HEK293 (cell line): ENCODE measurements around the gene PEX3.

ENCODE experiments used
- CTCF ChIA-PET: fragments of 350-600 bp; formaldehyde crosslinking; extraction: SDS; loops from one replicate; lab custom pipeline; 2021; ENCODE audit warnings: antibody characterized with exemption; lab: Yijun Ruan, JAX
- POLR2A ChIA-PET: fragments of 300-600 bp; formaldehyde crosslinking; extraction: SDS; loops from one replicate; lab custom pipeline; 2020; ENCODE audit warnings: antibody characterized with exemption, inconsistent platforms; lab: Yijun Ruan, JAX
- H3K27ac ChIP-seq: fragments of 200-500 bp; sonication (Bioruptor generic); 2 replicates; pipeline ENCODE4 v1.5.1; 2014; ENCODE audit warnings: low read depth, low read length, control low read depth, inconsistent platforms; ENCODE audit errors: extremely low read depth
- H3K36me3 ChIP-seq, 2 experiments: fragments of 200-500 bp in 1 of 2; sonication (Bioruptor generic) in 1 of 2; 1 replicate in 1 of 2; 2 replicates in 1 of 2; pipeline ENCODE4 v1.5.1; 2014 to 2017; ENCODE audit warnings: inconsistent platforms in 2 of 2, low read length in 2 of 2; ENCODE audit not compliant: control insufficient read depth in 2 of 2, insufficient read depth in 1 of 2
- H3K4me1 ChIP-seq: fragments of 200-500 bp; sonication (Bioruptor generic); 2 replicates; pipeline ENCODE4 v1.5.1; 2014; ENCODE audit warnings: mild to moderate bottlenecking, low read length, inconsistent platforms; ENCODE audit not compliant: control insufficient read depth, insufficient read depth
- H3K4me3 ChIP-seq: 2 replicates; pipeline ENCODE4 v1.5.1; 2011; ENCODE audit warnings: low read depth, mild to moderate bottlenecking, control low read depth, low read length, moderate library complexity
- H3K9me3 ChIP-seq: fragments of 200-500 bp; sonication (Bioruptor generic); 2 replicates; pipeline ENCODE4 v1.5.1; 2014; ENCODE audit warnings: low read depth, low read length, inconsistent platforms; ENCODE audit not compliant: control insufficient read depth, insufficient read depth
- AEBP2 ChIP-seq: fragments of 450-650 bp; formaldehyde crosslinking; IDR thresholded peaks from 2 replicates; pipeline ENCODE4 v1.5.1; 2016; ENCODE audit warnings: missing biosample characterization, missing genetic modification characterization, borderline replicate concordance
- BCL11A ChIP-seq: fragments of 450-650 bp; formaldehyde crosslinking; IDR thresholded peaks from 2 replicates; pipeline ENCODE4 v1.5.1; 2016; ENCODE audit warnings: low read depth, missing biosample characterization, missing genetic modification characterization
- BCL11B ChIP-seq: fragments of 450-650 bp; formaldehyde crosslinking; IDR thresholded peaks from 2 replicates; pipeline ENCODE4 v1.5.1; 2016; ENCODE audit warnings: low read depth, missing biosample characterization, missing genetic modification characterization
- BCL6B ChIP-seq: fragments of 450-650 bp; formaldehyde crosslinking; IDR thresholded peaks from 2 replicates; pipeline ENCODE4 v1.5.1; 2017; ENCODE audit warnings: missing biosample characterization, missing genetic modification characterization
- IKZF3 ChIP-seq: fragments of 450-650 bp; IDR thresholded peaks from 2 replicates; pipeline ENCODE4 v1.5.0; 2018; ENCODE audit warnings: missing biosample characterization, mild to moderate bottlenecking, missing genetic modification characterization, moderate library complexity
- PRDM1 ChIP-seq: fragments of 450-650 bp; formaldehyde crosslinking; IDR thresholded peaks from 2 replicates; pipeline ENCODE4; 2016; ENCODE audit warnings: missing biosample characterization, missing genetic modification characterization
- SCRT2 ChIP-seq: fragments of 450-650 bp; formaldehyde crosslinking; IDR thresholded peaks from 2 replicates; pipeline ENCODE4 v1.5.1; 2016; ENCODE audit warnings: missing biosample characterization, missing genetic modification characterization
- ZBTB10 ChIP-seq: fragments of 450-650 bp; formaldehyde crosslinking; IDR thresholded peaks from 2 replicates; pipeline ENCODE4 v1.5.1; 2016; ENCODE audit warnings: missing biosample characterization, missing genetic modification characterization
- ZBTB11 ChIP-seq: fragments of 450-650 bp; formaldehyde crosslinking; conservative IDR thresholded peaks from 2 replicates; pipeline ENCODE4 v1.5.1; 2016; ENCODE audit warnings: low read depth, missing biosample characterization, missing genetic modification characterization
- ZBTB8A ChIP-seq: fragments of 450-650 bp; formaldehyde crosslinking; IDR thresholded peaks from 2 replicates; pipeline ENCODE4 v1.5.1; 2016; ENCODE audit warnings: missing biosample characterization, missing genetic modification characterization
- ZFP3 ChIP-seq: fragments of 450-650 bp; formaldehyde crosslinking; IDR thresholded peaks from 2 replicates; pipeline ENCODE4 v1.5.1; 2016; ENCODE audit warnings: low read depth, missing biosample characterization, missing genetic modification characterization
- ZFP41 ChIP-seq: fragments of 450-650 bp; formaldehyde crosslinking; IDR thresholded peaks from 2 replicates; pipeline ENCODE4 v1.5.1; 2016; ENCODE audit warnings: missing biosample characterization, missing genetic modification characterization, borderline replicate concordance
- ZNF133 ChIP-seq: fragments of 450-650 bp; formaldehyde crosslinking; IDR thresholded peaks from 2 replicates; pipeline ENCODE4 v1.5.1; 2016; ENCODE audit warnings: missing biosample characterization, missing genetic modification characterization
- ZNF155 ChIP-seq: fragments of 450-650 bp; formaldehyde crosslinking; IDR thresholded peaks from 2 replicates; pipeline ENCODE4 v1.5.1; 2016; ENCODE audit warnings: missing biosample characterization, missing genetic modification characterization
- ZNF366 ChIP-seq: fragments of 450-650 bp; formaldehyde crosslinking; conservative IDR thresholded peaks from 2 replicates; pipeline ENCODE4 v1.5.1; 2016; ENCODE audit warnings: missing biosample characterization, missing genetic modification characterization
- ZNF398 ChIP-seq: fragments of 450-650 bp; formaldehyde crosslinking; IDR thresholded peaks from 2 replicates; pipeline ENCODE4 v1.5.1; 2017; ENCODE audit warnings: missing biosample characterization, missing genetic modification characterization
- ZNF654 ChIP-seq: fragments of 450-650 bp; formaldehyde crosslinking; IDR thresholded peaks from 2 replicates; pipeline ENCODE4 v1.5.1; 2016; ENCODE audit warnings: low read depth, missing biosample characterization, missing genetic modification characterization
- ZNF776 ChIP-seq: fragments of 450-650 bp; formaldehyde crosslinking; IDR thresholded peaks from 2 replicates; pipeline ENCODE4 v1.5.0; 2017; ENCODE audit warnings: missing biosample characterization, missing genetic modification characterization, borderline replicate concordance

Gene PEX3

GRCh38 chr6:143539106-143539505, 88.5 kb downstream of the PEX3 start (continued):
- TF ChIP-seq BCL11A (tag by site-specific recombination) (no peak), BCL11B (tag by site-specific recombination) (no peak)

GRCh38 chr6:143539734-143540133, 89.1 kb downstream of the PEX3 start:
- CTCF ChIA-PET: interaction anchor here (1.5 kb wide), 1 partner anchor 11 kb away, joined by 4 read pairs; no protein-coding TSS in a partner anchor

GRCh38 chr6:143540192-143540591, 89.6 kb downstream of the PEX3 start:
- ChIA-PET POLR2A (no interaction called here), CTCF (no interaction called here)
- H3K36me3 ChIP-seq: no peaks in the 10 kb centered on the region
- TF ChIP-seq PRDM1 (tag by site-specific recombination) (0 out of 2 replicates have a peak, but pooled peaks have one; percentile 15), BCL6B (tag by site-specific recombination) (peak; percentile 90), ZBTB11 (tag by site-specific recombination) (no peak)
- no peak overlapping the region for H3K27ac ChIP-seq
- 0 out of 2 replicates have a peak, but pooled peaks cover 3% of the 10 kb centered on the region for H3K4me1 ChIP-seq
- H3K4me3 ChIP-seq: no peak overlapping the region
- H3K9me3 ChIP-seq: no peaks in the 10 kb centered on the region

More at GRCh38 chr6:143539734-143540133, 89.1 kb downstream of the PEX3 start:
- Histone ChIP-seq H3K9me3 (no peaks in the 10 kb centered on the region), H3K4me3 (no peak overlapping the region), H3K4me1 (0 out of 2 replicates have a peak, but pooled peaks cover 3% of the 10 kb centered on the region), H3K27ac (no peak overlapping the region), H3K36me3 (no peaks in the 10 kb centered on the region)
- POLR2A ChIA-PET: no interaction called here
- TF ChIP-seq SCRT2 (peak; percentile 62), IKZF3 (no peak), ZBTB10 (tag by site-specific recombination) (no peak), ZNF654 (peak; percentile 23; the same call in 1 of the 2 replicates), ZNF366 (tag by site-specific recombination) (no peak), ZNF133 (tag by site-specific recombination) (no peak), ZNF776 (tag by site-specific recombination) (no peak), ZBTB8A (tag by site-specific recombination) (no peak), AEBP2 (tag by site-specific recombination) (no peak), ZNF155 (no peak), ZNF398 (tag by site-specific recombination) (no peak), ZFP3 (tag by site-specific recombination) (no peak), ZFP41 (tag by site-specific recombination) (no peak)
